ENCODE results near the gene NR2C2. TPM values are rescaled to one million over a fixed set of nuclear protein-coding genes. Genes with fewer than 3 reads are reported as not detected.

NR2C2 gene
- total RNA-seq, 1 experiment from 2014 or later = 18.0 TPM

GRCh38 chr3:14921034-14921616 lies 26.3 kb upstream of the NR2C2 start:
- peak; percentile 80 for DNase-seq (ENCODE audit: low spot score)

- no peak for DNase-seq (ENCODE audit: low spot score)
These were observed 25.3 kb upstream of the NR2C2 start for GRCh38 chr3:14921811-14922705.

GRCh38 chr3:14922863-14923262 lies 24.5 kb upstream of the NR2C2 start:
- DNase-seq (ENCODE audit: low spot score) = no peak

- no peak for DNase-seq (ENCODE audit: low spot score)
These were observed 23.9 kb upstream of the NR2C2 start for GRCh38 chr3:14923476-14923875.

GRCh38 chr3:14925729-14926591 lies 21.4 kb upstream of the NR2C2 start:
- peak; percentile 64 for DNase-seq (ENCODE audit: low spot score)

- no peak for DNase-seq (ENCODE audit: low spot score)
These were observed 20.8 kb upstream of the NR2C2 start for GRCh38 chr3:14926592-14926991.

GRCh38 chr3:14927308-14927707 lies 20.1 kb upstream of the NR2C2 start:
- DNase-seq (ENCODE audit: low spot score) = no peak

- DNase-seq (ENCODE audit: low spot score) = no peak
These were observed 17.9 kb upstream of the NR2C2 start for GRCh38 chr3:14929310-14930074.

- no peak for DNase-seq (ENCODE audit: low spot score)
These were observed 13.5 kb upstream of the NR2C2 start for GRCh38 chr3:14933820-14934425.

- DNase-seq (ENCODE audit: low spot score) = peak; percentile 25
These were observed 11.6 kb upstream of the NR2C2 start for GRCh38 chr3:14935592-14936345.

GRCh38 chr3:14938954-14939353 lies 8.4 kb upstream of the NR2C2 start:
- DNase-seq (ENCODE audit: low spot score) = no peak

- no peak for DNase-seq (ENCODE audit: low spot score)
These were observed 5.5 kb upstream of the NR2C2 start for GRCh38 chr3:14941871-14942270.

GRCh38 chr3:14943042-14943441 lies 4.3 kb upstream of the NR2C2 start:
- peak; percentile 26 for DNase-seq (ENCODE audit: low spot score)

- DNase-seq (ENCODE audit: low spot score) = no peak
These were observed 1.1 kb upstream of the NR2C2 start for GRCh38 chr3:14946236-14946635.

GRCh38 chr3:14946739-14947099 lies 664 bp upstream of the NR2C2 start:
- no peak for DNase-seq (ENCODE audit: low spot score)

GRCh38 chr3:14947886-14948608 lies 664 bp downstream of the NR2C2 start:
- peak; percentile 90 for DNase-seq (ENCODE audit: low spot score)

GRCh38 chr3:14948609-14949038 lies 1.2 kb downstream of the NR2C2 start:
- DNase-seq (ENCODE audit: low spot score) = peak; percentile 3

- DNase-seq (ENCODE audit: low spot score) = no peak
These were observed 1.7 kb downstream of the NR2C2 start for GRCh38 chr3:14949126-14949525.

- no peak for DNase-seq (ENCODE audit: low spot score)
These were observed 2.9 kb downstream of the NR2C2 start for GRCh38 chr3:14950274-14950673.

- DNase-seq (ENCODE audit: low spot score) = no peak
These were observed 9.8 kb downstream of the NR2C2 start for GRCh38 chr3:14957153-14957552.
